B cell (primary cell): ENCODE data around the gene NUDT4. TPM values are rescaled to one million over a fixed set of nuclear protein-coding genes. Genes with fewer than 3 reads are reported as not detected.

Experiments
- ATAC-seq: fragments of 200-7000 bp; cut with Tn5 transposase; one replicate; pipeline ENCODE4 v1.10.0; 2021; ENCODE audit warnings: low read depth, mild to moderate bottlenecking, moderate number of reproducible peaks, moderate library complexity
- CTCF ChIA-PET: fragments of 350-600 bp; sonication (Branson Sonifier 250); formaldehyde crosslinking; loops from one replicate; lab custom pipeline; 2021; ENCODE audit warnings: antibody characterized with exemption, inconsistent platforms; lab: Charles Lee
- POLR2A ChIA-PET: fragments of 350-600 bp; sonication (Branson Sonifier 250); formaldehyde crosslinking; loops from one replicate; lab custom pipeline; 2021; ENCODE audit warnings: antibody characterized with exemption; lab: Charles Lee
- DNase-seq: peaks from one replicate; pipeline ENCODE4 v3.0.0; 2013
- H2AFZ ChIP-seq: 2 replicates; pipeline ENCODE4 v1.6.1; 2012; ENCODE audit warnings: mild to moderate bottlenecking, low read depth, low read length; ENCODE audit not compliant: insufficient read depth, poor library complexity, severe bottlenecking
- H3K27ac ChIP-seq, 2 donors: 1 replicate in 1 of 2; 2 replicates in 1 of 2; pipeline ENCODE4 v1.5.1; 2012 to 2013; ENCODE audit warnings: low read length in 2 of 2, mild to moderate bottlenecking in 2 of 2, moderate library complexity in 1 of 2
- H3K27me3 ChIP-seq, 4 experiments: fragments of 200-600 bp in 1 of 4; sonication (generic) in 1 of 4; replicated peaks in 1 of 4; 1 replicate in 2 of 4; 2 replicates in 2 of 4; pipeline versions ENCODE4 v1.6.1 to v1.7.0; 2013 to 2016; ENCODE audit warnings: low read length in 3 of 4, mild to moderate bottlenecking in 2 of 4, mixed read lengths in 1 of 4, moderate library complexity in 1 of 4; ENCODE audit not compliant: insufficient read depth in 4 of 4, control insufficient read depth in 3 of 4; ENCODE audit errors: control extremely low read depth in 1 of 4
- H3K36me3 ChIP-seq, 2 experiments: replicated peaks in 1 of 2; 1 replicate in 1 of 2; 2 replicates in 1 of 2; pipeline versions ENCODE4 v1.6.1 to v1.7.1; 2013; ENCODE audit warnings: low read length in 1 of 2; ENCODE audit not compliant: insufficient read depth in 2 of 2, control insufficient read depth in 1 of 2; ENCODE audit errors: control extremely low read depth in 1 of 2, extremely low read depth in 1 of 2
- H3K4me1 ChIP-seq, 2 donors: fragments of 200-600 bp in 1 of 2; sonication (generic) in 1 of 2; 1 replicate in 1 of 2; 2 replicates in 1 of 2; pipeline versions ENCODE4 v1.5.1 to v1.6.1; 2013 to 2017; ENCODE audit warnings: low read length in 2 of 2; ENCODE audit not compliant: control insufficient read depth in 2 of 2, insufficient read depth in 2 of 2
- H3K4me2 ChIP-seq: replicated peaks from 2 replicates; pipeline ENCODE3; 2012; ENCODE audit warnings: mild to moderate bottlenecking, low read depth, low read length; ENCODE audit not compliant: poor library complexity, severe bottlenecking
- H3K4me3 ChIP-seq, 5 experiments: fragments of 200-600 bp in 1 of 5; sonication (generic) in 1 of 5; 1 replicate in 3 of 5; 2 replicates in 2 of 5; pipeline versions ENCODE4 v1.5.1 to v1.7.0; 2011 to 2016; ENCODE audit warnings: low read length in 4 of 5, mild to moderate bottlenecking in 4 of 5, low read depth in 2 of 5, control low read depth in 1 of 5, moderate library complexity in 1 of 5; ENCODE audit not compliant: insufficient read depth in 1 of 5; ENCODE audit errors: control extremely low read depth in 1 of 5, extremely low read depth in 1 of 5
- H3K79me2 ChIP-seq: fragments of 200-600 bp; sonication (generic); one replicate; pipeline ENCODE4 v1.6.0; 2016; ENCODE audit warnings: low read length; ENCODE audit not compliant: control insufficient read depth, insufficient read depth
- H3K9ac ChIP-seq: fragments of 200-600 bp; sonication (generic); 2 replicates; pipeline ENCODE4 v1.6.1; 2017; ENCODE audit warnings: mild to moderate bottlenecking, low read length, moderate library complexity
- H3K9me3 ChIP-seq, 3 donors: one replicate each; pipeline versions ENCODE4 v1.6.1 to v1.7.1; 2013; ENCODE audit warnings: low read length in 2 of 3; ENCODE audit not compliant: control insufficient read depth in 2 of 3, insufficient read depth in 1 of 3; ENCODE audit errors: control extremely low read depth in 1 of 3
- H4K20me1 ChIP-seq: 2 replicates; pipeline ENCODE4 v1.6.0; 2012; ENCODE audit warnings: mild to moderate bottlenecking, low read length; ENCODE audit not compliant: insufficient read depth, control insufficient read depth, poor library complexity, severe bottlenecking
- H3K27ac Mint-ChIP-seq: one replicate; pipeline ENCODE4 v1.8.0; 2021; ENCODE audit warnings: mixed read lengths
- H3K27me3 Mint-ChIP-seq: one replicate; pipeline ENCODE4 v1.8.0; 2021; ENCODE audit warnings: mixed read lengths
- H3K4me1 Mint-ChIP-seq: one replicate; pipeline ENCODE4 v1.8.0; 2021; ENCODE audit warnings: mixed read lengths
- H3K4me3 Mint-ChIP-seq: one replicate; pipeline ENCODE4 v1.8.0; 2021; ENCODE audit warnings: mixed read lengths
- H3K9me3 Mint-ChIP-seq: one replicate; pipeline ENCODE4 v1.8.0; 2022; ENCODE audit warnings: mixed read lengths; ENCODE audit not compliant: insufficient read depth
- CTCF ChIP-seq: fragments of 200-600 bp; IDR thresholded peaks from one replicate; pipeline ENCODE4 v1.8.0; 2022; ENCODE audit warnings: antibody characterized with exemption, mild to moderate bottlenecking
- EZH2 ChIP-seq: IDR thresholded peaks from 2 replicates; pipeline ENCODE4 v1.6.1; 2012; ENCODE audit warnings: borderline replicate concordance, low read depth, mild to moderate bottlenecking, moderate library complexity, low read length; ENCODE audit not compliant: insufficient read depth, poor library complexity, severe bottlenecking
- WGBS: methylation state at CpG from one replicate; pipeline ENCODE4 v1.1.5; 2013; ENCODE audit warnings: missing lambda C conversion rate; ENCODE audit not compliant: insufficient coverage; 5-methylcytosine and 5-hydroxymethylcytosine counted together
- intact Hi-C: fragments of 100-400 bp; cut with micrococcal nuclease; formaldehyde crosslinking; loops from one replicate; pipeline ENCODE4 v1.10.0; 2022
- polyA plus RNA-seq: library from polyadenylated mRNA; depleted of rRNA; stranded (reverse); fragments of >200 nt; gene quantifications from 2 replicates; pipeline ENCODE4 v1.2.3, GENCODE V29; 2012
- total RNA-seq, 2 donors: library from RNA; stranded (reverse); fragments of 120-200 nt in 1 of 2; gene quantifications; 1 replicate in 1 of 2; 2 replicates in 1 of 2; pipeline versions ENCODE4 v1.2.3 to v1.2.4, GENCODE V29; 2013 to 2022

Gene NUDT4
- total and polyA plus RNA-seq, 2 donors (not counting 1 experiment from before 2014, with no cell fraction given) = 18.3 to 56.8 TPM

- WGBS = 68% methylated on average over 3 of the region's 3 CpGs
- H3K4me1 Mint-ChIP-seq = peaks cover 76% of the 10 kb centered on the region
- Histone ChIP-seq H3K36me3 (no peaks in the 10 kb centered on the region), H4K20me1 (peaks cover 29% of the 10 kb centered on the region), H3K4me1 (peaks cover 74 to 79% of the 10 kb centered on the region in 2 donors), H2AFZ (no peak overlapping the region), H3K9me3 (no peaks in the 10 kb centered on the region), H3K9ac (peak overlapping the region; percentile 12), H3K27ac (peak overlapping the region; percentile 0 to 83), H3K79me2 (peaks cover 82% of the 10 kb centered on the region), H3K4me3 (no peak overlapping the region), H3K4me2 (peak overlapping the region; percentile 86), H3K27me3 (no peaks in the 10 kb centered on the region)
- intact Hi-C loops = no loop called here
- ATAC-seq = no peak
- POLR2A ChIA-PET = interaction anchor here (0.7 kb wide), 1 partner anchor 19 kb away, joined by 7 read pairs; no protein-coding TSS in a partner anchor
- H3K27ac Mint-ChIP-seq = peak overlapping the region; percentile 42
- no peak for DNase-seq
- no peaks in the 10 kb centered on the region for H3K27me3 Mint-ChIP-seq
- CTCF ChIA-PET = interaction anchor here (0.5 to 3.9 kb wide), 10 partner anchors 10 to 1265 kb away, joined by 3 to 34 read pairs (median 4); no protein-coding TSS in a partner anchor
- TF ChIP-seq EZH2 = no peak
- no peak for TF ChIP-seq CTCF
- H3K4me3 Mint-ChIP-seq = peak overlapping the region; percentile 70
- H3K9me3 Mint-ChIP-seq = no peaks in the 10 kb centered on the region
These were observed 60.7 kb downstream of the NUDT4 start for GRCh38 chr12:93438266-93439050.
